ENCODE measurements around the gene NIPAL3.

DNA sequence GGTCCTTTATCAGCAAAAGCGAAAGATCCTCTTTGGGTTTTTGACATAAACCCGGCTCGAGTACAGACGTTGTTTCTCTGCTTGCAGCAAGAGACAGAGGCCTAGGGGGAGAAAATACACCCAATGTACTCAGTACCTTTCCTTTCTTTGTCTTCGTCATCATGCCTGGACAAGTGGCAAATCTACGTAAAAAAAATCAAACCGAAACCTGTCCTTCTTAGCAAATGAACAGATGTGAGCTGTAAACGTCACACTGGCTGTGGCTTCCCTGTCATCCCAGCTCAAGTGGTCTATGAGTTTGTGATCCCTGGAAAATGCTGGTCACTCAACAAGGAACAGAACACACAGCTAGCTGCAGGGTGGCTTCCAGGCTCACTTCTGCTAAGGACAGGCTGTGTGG lies 41.9 kb upstream of the NIPAL3 start:
- TF ChIP-seq, protein P1, sequence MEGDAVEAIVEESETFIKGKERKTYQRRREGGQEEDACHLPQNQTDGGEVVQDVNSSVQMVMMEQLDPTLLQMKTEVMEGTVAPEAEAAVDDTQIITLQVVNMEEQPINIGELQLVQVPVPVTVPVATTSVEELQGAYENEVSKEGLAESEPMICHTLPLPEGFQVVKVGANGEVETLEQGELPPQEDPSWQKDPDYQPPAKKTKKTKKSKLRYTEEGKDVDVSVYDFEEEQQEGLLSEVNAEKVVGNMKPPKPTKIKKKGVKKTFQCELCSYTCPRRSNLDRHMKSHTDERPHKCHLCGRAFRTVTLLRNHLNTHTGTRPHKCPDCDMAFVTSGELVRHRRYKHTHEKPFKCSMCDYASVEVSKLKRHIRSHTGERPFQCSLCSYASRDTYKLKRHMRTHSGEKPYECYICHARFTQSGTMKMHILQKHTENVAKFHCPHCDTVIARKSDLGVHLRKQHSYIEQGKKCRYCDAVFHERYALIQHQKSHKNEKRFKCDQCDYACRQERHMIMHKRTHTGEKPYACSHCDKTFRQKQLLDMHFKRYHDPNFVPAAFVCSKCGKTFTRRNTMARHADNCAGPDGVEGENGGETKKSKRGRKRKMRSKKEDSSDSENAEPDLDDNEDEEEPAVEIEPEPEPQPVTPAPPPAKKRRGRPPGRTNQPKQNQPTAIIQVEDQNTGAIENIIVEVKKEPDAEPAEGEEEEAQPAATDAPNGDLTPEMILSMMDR (IDR thresholded peaks at IDR 0.05) = no peak
- TF ChIP-seq POLR2A (IDR thresholded peaks at IDR 0.05) = no peak

All from testis (tissue), 2 donors.